ENCODE measurements around the gene TASP1. TPM values are rescaled to one million over a fixed set of nuclear protein-coding genes. Genes with fewer than 3 reads are reported as not detected.

Gene TASP1
- total RNA-seq, 1 donor from 2014 or later, result 13.8 TPM

DNA sequence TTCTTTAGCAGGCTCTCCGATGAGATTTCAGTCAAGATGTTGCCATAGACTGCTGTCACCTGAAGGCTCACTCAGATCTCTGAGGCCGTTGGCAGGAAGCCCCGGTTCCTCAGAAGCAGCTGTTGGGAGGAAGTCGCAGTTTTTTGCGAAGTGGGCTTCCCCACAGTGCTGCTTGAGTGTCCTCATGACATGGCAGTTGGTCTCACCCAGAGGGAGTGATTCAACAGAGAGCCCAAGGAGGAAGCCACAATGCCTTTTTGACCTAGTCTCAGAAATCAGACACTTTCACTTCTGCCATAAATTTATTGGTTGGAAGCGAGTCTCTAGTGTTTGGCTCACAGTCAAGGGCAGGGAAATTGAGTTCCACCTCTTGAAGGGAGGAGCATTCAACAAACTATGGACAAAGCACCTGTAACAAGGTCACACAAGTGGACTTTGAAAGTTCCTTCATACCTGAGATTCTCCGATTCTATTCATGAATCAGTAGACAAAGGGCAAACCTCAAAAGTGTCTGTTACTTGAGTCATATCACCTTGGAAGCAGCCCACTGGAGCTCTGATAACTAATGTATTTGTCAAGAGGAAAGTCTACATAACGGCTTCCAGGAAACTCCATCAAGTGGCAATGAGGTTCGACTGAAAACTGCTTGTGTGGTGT lies 208.3 kb downstream of the TASP1 start:
- Mint-ChIP-seq H3K27ac (peak overlapping the region; percentile 16), H3K4me3 (peak overlapping the region; percentile 1)

DNA sequence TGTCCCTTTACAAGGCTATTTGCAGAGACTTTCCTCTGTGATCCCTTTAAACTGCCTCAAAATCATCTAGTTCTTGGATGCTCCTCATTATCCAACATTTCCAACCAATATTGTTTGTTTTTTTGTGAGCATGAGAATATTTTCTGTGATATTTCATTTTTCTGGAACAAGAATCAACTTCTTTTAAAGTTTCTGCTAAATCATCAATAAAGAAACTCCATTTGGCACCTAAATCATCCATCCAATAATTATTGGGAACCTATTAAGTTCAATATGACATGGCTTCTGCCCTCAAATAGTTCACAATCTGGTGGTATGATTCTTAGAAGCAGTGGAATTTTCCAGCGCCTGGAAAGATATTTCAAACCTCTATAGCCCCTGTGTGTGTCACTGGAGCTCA lies 210.0 kb downstream of the TASP1 start:
- no peak for DNase-seq (ENCODE audit: low spot score)

More for the DNA sequence above, 208.3 kb downstream of the TASP1 start:
- Mint-ChIP-seq H3K36me3 (ENCODE audit: low read depth) (peaks cover 16% of the 10 kb centered on the region), H3K27me3 (ENCODE audit: insufficient read depth) (no peaks in the 10 kb centered on the region), H3K9me3 (peaks cover 8% of the 10 kb centered on the region), H3K4me1 (ENCODE audit: low read depth) (peaks cover 25% of the 10 kb centered on the region)
- DNase-seq (ENCODE audit: low spot score), result peak; percentile 6
- intact Hi-C loops (cut with micrococcal nuclease), result loop anchor here (2.0 to 5.0 kb wide), 2 partner anchors 90 to 183 kb away; no protein-coding TSS in a partner anchor

DNA sequence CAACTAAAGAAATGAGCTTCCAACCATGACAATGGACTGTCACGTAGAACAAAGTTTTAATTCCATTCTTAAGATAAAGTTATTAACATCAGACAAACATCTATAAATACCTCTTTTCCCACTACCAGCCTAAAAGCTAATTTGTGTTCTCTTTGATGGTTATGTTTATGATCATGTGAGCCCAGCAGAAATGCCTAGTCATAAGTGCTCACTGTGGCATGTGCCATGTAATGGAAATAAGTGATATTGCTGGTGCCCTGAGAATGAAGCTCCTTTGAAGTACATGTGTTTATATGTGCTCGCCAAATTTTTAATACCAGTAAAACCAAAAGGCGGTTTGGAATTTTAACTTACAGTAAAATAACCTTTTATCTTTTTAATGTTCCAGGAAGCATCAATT lies 211.9 kb downstream of the TASP1 start:
- Mint-ChIP-seq H3K36me3 (ENCODE audit: low read depth) (peaks cover 13% of the 10 kb centered on the region), H3K27me3 (ENCODE audit: insufficient read depth) (no peaks in the 10 kb centered on the region), H3K9me3 (peaks cover 8% of the 10 kb centered on the region), H3K4me1 (ENCODE audit: low read depth) (peaks cover 25% of the 10 kb centered on the region), H3K27ac (no peak overlapping the region), H3K4me3 (no peak overlapping the region)
- DNase-seq (ENCODE audit: low spot score), result no peak
- intact Hi-C loops (cut with micrococcal nuclease), result no loop called here

More for the DNA sequence above, 210.0 kb downstream of the TASP1 start:
- H3K36me3 Mint-ChIP-seq (ENCODE audit: low read depth), result peaks cover 16% of the 10 kb centered on the region
- no peak overlapping the region for H3K4me3 Mint-ChIP-seq
- peaks cover 25% of the 10 kb centered on the region for H3K4me1 Mint-ChIP-seq (ENCODE audit: low read depth)
- no peak overlapping the region for H3K27ac Mint-ChIP-seq
- intact Hi-C loops (cut with micrococcal nuclease), result no loop called here
- H3K27me3 Mint-ChIP-seq (ENCODE audit: insufficient read depth), result no peaks in the 10 kb centered on the region
- peaks cover 8% of the 10 kb centered on the region for H3K9me3 Mint-ChIP-seq

GRCh38 chr20:13425381-13426135 lies 213.2 kb downstream of the TASP1 start:
- Mint-ChIP-seq H3K27ac (no peak overlapping the region), H3K9me3 (peaks cover 4% of the 10 kb centered on the region), H3K36me3 (ENCODE audit: low read depth) (peaks cover 8% of the 10 kb centered on the region), H3K27me3 (ENCODE audit: insufficient read depth) (no peaks in the 10 kb centered on the region), H3K4me1 (ENCODE audit: low read depth) (peaks cover 15% of the 10 kb centered on the region), H3K4me3 (no peak overlapping the region)
- no peak for DNase-seq (ENCODE audit: low spot score)
- intact Hi-C loops (cut with micrococcal nuclease), result no loop called here

- H3K4me3 Mint-ChIP-seq, result no peak overlapping the region
- no peak overlapping the region for H3K27ac Mint-ChIP-seq
Observed at GRCh38 chr20:13424174-13424833, 214.4 kb downstream of the TASP1 start.

DNA sequence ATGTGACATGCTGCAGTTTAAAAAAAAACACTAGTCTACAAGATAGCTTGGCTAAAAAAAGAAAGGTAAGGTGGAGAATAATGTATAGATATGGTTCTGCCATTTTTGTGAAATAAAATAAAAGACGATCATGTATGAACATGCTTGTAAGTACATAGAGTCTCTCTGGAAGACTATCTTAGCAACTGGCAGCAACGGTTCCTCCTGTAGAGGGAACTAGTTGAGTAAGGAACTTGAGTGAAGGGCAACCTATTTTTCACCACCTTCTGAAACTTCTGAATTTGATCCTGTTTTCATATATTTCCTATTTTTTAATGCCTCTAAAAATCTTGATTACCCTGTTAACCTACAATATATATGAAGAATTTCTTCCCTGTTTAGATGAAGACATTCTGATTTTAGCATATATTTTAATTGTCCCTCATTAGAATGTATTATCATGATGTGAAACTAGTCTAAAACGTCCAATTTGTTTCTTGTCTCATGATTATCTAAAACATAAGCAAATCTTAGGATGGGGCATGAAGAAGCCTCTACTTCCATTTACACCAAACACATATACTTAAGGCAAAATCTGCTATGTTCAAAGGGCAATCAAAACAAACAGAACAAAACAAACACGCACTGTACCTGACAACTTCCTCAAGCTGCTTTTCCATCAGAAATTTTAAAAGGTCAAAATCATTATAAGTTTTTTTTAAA lies 215.1 kb downstream of the TASP1 start:
- Mint-ChIP-seq H3K36me3 (ENCODE audit: low read depth) (no peaks in the 10 kb centered on the region), H3K27me3 (ENCODE audit: insufficient read depth) (no peaks in the 10 kb centered on the region), H3K9me3 (no peaks in the 10 kb centered on the region), H3K4me1 (ENCODE audit: low read depth) (no peaks in the 10 kb centered on the region), H3K27ac (no peak overlapping the region), H3K4me3 (no peak overlapping the region)
- no peak for DNase-seq (ENCODE audit: low spot score)
- intact Hi-C loops (cut with micrococcal nuclease), result no loop called here

More at GRCh38 chr20:13424174-13424833, 214.4 kb downstream of the TASP1 start:
- no peak for DNase-seq (ENCODE audit: low spot score)
- peaks cover 4% of the 10 kb centered on the region for H3K4me1 Mint-ChIP-seq (ENCODE audit: low read depth)
- no peaks in the 10 kb centered on the region for H3K9me3 Mint-ChIP-seq
- intact Hi-C loops (cut with micrococcal nuclease), result no loop called here
- no peaks in the 10 kb centered on the region for H3K27me3 Mint-ChIP-seq (ENCODE audit: insufficient read depth)
- peaks cover 4% of the 10 kb centered on the region for H3K36me3 Mint-ChIP-seq (ENCODE audit: low read depth)

DNA sequence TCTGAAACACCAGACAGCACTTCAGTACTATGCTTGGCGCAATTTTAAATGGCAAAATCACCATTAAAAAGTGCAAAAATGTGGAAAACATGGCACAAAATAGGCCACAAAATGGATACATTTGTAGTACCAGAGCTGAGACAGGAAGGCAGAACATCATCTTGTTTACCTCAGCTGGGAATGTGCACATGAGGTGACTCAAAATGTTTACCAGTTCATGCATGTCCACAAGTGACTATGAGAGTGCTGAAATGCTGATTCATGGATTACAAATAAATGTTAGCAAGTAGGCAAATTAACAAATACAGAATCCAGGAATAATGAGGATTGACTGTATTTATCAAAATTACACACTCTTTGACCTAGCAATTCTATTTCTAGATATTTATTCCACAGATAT lies 216.1 kb downstream of the TASP1 start:
- intact Hi-C loops (cut with micrococcal nuclease), result no loop called here
- Mint-ChIP-seq H3K27me3 (ENCODE audit: insufficient read depth) (no peaks in the 10 kb centered on the region), H3K9me3 (no peaks in the 10 kb centered on the region), H3K4me3 (no peak overlapping the region), H3K4me1 (ENCODE audit: low read depth) (no peaks in the 10 kb centered on the region), H3K36me3 (ENCODE audit: low read depth) (no peaks in the 10 kb centered on the region), H3K27ac (no peak overlapping the region)
- no peak for DNase-seq (ENCODE audit: low spot score)

- Mint-ChIP-seq H3K27ac (no peak overlapping the region), H3K36me3 (ENCODE audit: low read depth) (peaks cover 2% of the 10 kb centered on the region), H3K4me3 (no peak overlapping the region), H3K27me3 (ENCODE audit: insufficient read depth) (no peaks in the 10 kb centered on the region), H3K4me1 (ENCODE audit: low read depth) (no peaks in the 10 kb centered on the region), H3K9me3 (no peaks in the 10 kb centered on the region)
- intact Hi-C loops (cut with micrococcal nuclease), result no loop called here
- DNase-seq (ENCODE audit: low spot score), result no peak
Observed at GRCh38 chr20:13420625-13421024, 218.1 kb downstream of the TASP1 start.

- Mint-ChIP-seq H3K4me3 (no peak overlapping the region), H3K27ac (no peak overlapping the region), H3K27me3 (ENCODE audit: insufficient read depth) (no peaks in the 10 kb centered on the region), H3K9me3 (no peaks in the 10 kb centered on the region), H3K36me3 (ENCODE audit: low read depth) (peaks cover 4% of the 10 kb centered on the region), H3K4me1 (ENCODE audit: low read depth) (no peaks in the 10 kb centered on the region)
- DNase-seq (ENCODE audit: low spot score), result no peak
- intact Hi-C loops (cut with micrococcal nuclease), result no loop called here
Observed at GRCh38 chr20:13419477-13419876, 219.3 kb downstream of the TASP1 start.

DNA sequence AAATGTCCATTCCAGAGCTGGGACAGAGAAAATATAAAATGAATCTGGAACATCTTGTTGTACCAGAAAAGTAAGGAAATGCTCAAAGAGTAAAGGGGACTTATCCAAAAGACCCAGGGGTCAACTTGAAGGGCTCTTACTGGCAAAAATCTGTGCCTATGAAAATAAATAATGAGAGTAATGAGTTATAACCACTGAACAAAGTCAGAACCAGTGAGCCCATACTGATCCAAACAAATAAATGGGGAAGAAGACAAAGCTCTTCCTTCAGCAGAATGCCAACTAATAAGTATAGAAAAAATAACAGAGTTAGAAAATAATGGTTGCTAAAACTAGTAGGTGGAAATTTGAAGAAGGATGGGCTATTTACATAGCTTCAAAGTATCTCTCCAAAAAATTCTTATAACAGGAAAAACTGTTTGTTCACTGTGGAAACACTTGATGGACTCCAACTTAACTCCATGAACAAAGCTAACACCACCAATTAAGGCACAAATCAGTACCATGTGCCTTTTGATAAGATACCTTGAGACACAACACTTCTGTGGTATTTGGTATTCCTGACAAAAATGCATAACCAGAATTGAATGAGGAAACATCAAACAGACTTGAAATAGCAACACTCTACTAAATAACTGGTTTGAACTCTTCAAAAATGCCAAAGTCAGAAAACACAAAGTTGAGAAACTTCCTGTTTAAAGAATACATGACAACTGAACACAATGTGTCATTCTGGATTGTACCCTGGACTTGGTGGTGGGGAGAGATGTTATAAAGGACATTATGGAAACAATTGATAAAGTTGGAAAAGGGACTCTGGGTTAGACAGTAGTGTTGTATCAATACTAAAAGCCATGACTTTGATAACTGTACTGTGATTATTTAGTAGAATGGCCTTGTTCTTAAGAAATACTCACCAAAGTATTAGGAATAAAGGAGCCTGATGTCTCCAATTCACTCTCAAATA lies 220.2 kb downstream of the TASP1 start:
- no peaks in the 10 kb centered on the region for H3K27me3 Mint-ChIP-seq (ENCODE audit: insufficient read depth)
- no peaks in the 10 kb centered on the region for H3K9me3 Mint-ChIP-seq
- DNase-seq (ENCODE audit: low spot score), result no peak
- H3K27ac Mint-ChIP-seq, result no peak overlapping the region
- intact Hi-C loops (cut with micrococcal nuclease), result no loop called here
- no peak overlapping the region for H3K4me3 Mint-ChIP-seq
- peaks cover 4% of the 10 kb centered on the region for H3K36me3 Mint-ChIP-seq (ENCODE audit: low read depth)
- no peaks in the 10 kb centered on the region for H3K4me1 Mint-ChIP-seq (ENCODE audit: low read depth)

DNA sequence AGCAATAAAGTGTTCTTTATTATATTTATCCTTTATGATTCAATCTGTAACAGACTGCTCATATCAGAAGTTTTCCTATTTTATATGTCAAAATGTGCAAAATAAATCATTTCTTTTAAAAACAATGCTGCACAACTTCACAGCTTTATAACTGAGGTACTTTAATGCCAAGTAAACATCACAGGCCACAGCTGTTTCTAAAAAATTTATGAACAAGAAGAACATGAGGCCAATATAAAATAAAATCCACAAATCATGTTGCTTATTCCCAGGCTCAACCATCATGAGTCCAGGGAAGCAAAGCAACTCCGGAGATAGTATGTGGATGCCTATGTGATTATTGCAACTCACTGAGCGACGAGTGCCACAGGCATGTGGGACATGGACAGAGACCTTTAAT lies 222.2 kb downstream of the TASP1 start:
- H3K36me3 Mint-ChIP-seq (ENCODE audit: low read depth), result peaks cover 4% of the 10 kb centered on the region
- no peak overlapping the region for H3K4me3 Mint-ChIP-seq
- intact Hi-C loops (cut with micrococcal nuclease), result no loop called here
- H3K27me3 Mint-ChIP-seq (ENCODE audit: insufficient read depth), result no peaks in the 10 kb centered on the region
- DNase-seq (ENCODE audit: low spot score), result no peak
- no peaks in the 10 kb centered on the region for H3K4me1 Mint-ChIP-seq (ENCODE audit: low read depth)
- H3K27ac Mint-ChIP-seq, result no peak overlapping the region
- H3K9me3 Mint-ChIP-seq, result no peaks in the 10 kb centered on the region
